ENCODE results near the gene GALNT7.
A peak's percentile ranks its signal among the peaks of the same experiment; 100 is the strongest.

DNA sequence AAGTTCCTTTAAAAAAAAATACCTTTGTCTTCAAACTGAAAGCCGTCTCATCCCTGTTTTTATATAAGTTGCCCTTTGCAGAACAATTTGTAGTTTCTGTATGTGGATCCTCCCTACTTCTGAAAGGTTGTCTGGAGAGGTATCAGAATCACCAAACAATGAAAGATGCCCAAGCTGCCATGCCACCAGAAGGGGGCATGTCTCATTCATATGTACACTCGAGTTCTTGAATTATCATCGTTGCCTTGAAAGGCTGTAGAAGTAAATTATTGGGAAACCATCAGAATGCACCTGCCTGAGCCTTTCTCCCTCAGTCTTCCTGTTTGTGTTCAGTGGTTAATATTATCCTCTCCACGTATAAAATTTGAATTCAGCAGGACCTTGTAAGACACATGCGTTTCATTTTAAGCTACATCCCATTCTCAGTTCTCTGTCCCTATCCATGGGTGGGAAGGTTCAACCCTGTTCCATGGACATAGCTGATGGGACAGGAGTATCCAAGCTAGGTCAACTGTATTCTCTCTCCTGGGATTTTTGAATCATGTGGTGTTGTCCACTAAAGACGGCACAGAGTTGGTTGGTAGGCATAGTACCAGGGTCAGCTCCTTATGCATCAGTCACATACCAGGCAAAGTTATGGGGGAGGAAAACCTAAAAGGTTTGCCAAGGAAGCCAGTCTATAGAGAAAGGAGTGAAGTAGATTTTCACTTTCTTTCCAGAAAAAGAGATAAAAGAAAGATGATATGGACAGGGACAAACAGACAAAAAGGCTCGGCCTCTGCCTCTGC is 24.0 kb downstream of the GALNT7 start:
- TF ChIP-seq CTCF (conservative IDR thresholded peaks at IDR 0.05; ENCODE audit: low read depth, low read length) = peak; percentile 42
- TF ChIP-seq EZH2 (IDR thresholded peaks at IDR 0.05; ENCODE audit: low read length, unreplicated experiment) = no peak

All from PC-3 (cell line).